HEK293 (cell line): Measurements from ENCODE around the gene HMGXB4.

Experiments used
- BCL11B ChIP-seq: fragments of 450-650 bp; formaldehyde crosslinking; IDR thresholded peaks from 2 replicates; pipeline ENCODE4 v1.5.1; 2016; ENCODE audit warnings: low read depth, missing biosample characterization, missing genetic modification characterization
- EGR2 ChIP-seq: fragments of 450-650 bp; formaldehyde crosslinking; IDR thresholded peaks from 2 replicates; pipeline ENCODE4 v1.5.1; 2016; ENCODE audit warnings: low read depth, missing biosample characterization, missing genetic modification characterization
- GFI1B ChIP-seq: fragments of 450-650 bp; formaldehyde crosslinking; IDR thresholded peaks from 2 replicates; pipeline ENCODE4 v1.5.1; 2016; ENCODE audit warnings: missing biosample characterization, missing genetic modification characterization
- GLIS2 ChIP-seq: fragments of 450-650 bp; formaldehyde crosslinking; IDR thresholded peaks from 2 replicates; pipeline ENCODE4 v1.5.1; 2016; ENCODE audit warnings: missing biosample characterization, missing genetic modification characterization
- IKZF3 ChIP-seq: fragments of 450-650 bp; IDR thresholded peaks from 2 replicates; pipeline ENCODE4 v1.5.0; 2018; ENCODE audit warnings: missing biosample characterization, mild to moderate bottlenecking, missing genetic modification characterization, moderate library complexity
- INSM2 ChIP-seq: fragments of 450-650 bp; formaldehyde crosslinking; IDR thresholded peaks from 2 replicates; pipeline ENCODE4 v1.5.1; 2016; ENCODE audit warnings: missing biosample characterization, missing genetic modification characterization
- KLF10 ChIP-seq: fragments of 450-650 bp; IDR thresholded peaks from 2 replicates; pipeline ENCODE4 v1.5.1; 2018; ENCODE audit warnings: missing biosample characterization, mild to moderate bottlenecking, missing genetic modification characterization
- SETDB1 ChIP-seq: IDR thresholded peaks from one replicate; pipeline ENCODE4 v1.6.1; 2017; ENCODE audit warnings: mild to moderate bottlenecking, low read length, moderate library complexity, mixed read lengths; ENCODE audit not compliant: insufficient read length
- SP7 ChIP-seq: fragments of 450-650 bp; formaldehyde crosslinking; IDR thresholded peaks from 2 replicates; pipeline ENCODE4 v1.5.1; 2016; ENCODE audit warnings: missing biosample characterization, missing genetic modification characterization
- TCF7L2 ChIP-seq: IDR thresholded peaks from 2 replicates; pipeline ENCODE4 v1.6.1; 2011; ENCODE audit warnings: low read depth, mild to moderate bottlenecking, inconsistent platforms, low read length, moderate library complexity, borderline replicate concordance
- TRIM28 ChIP-seq: IDR thresholded peaks from 2 replicates; pipeline ENCODE4 v1.6.1; 2011; ENCODE audit warnings: low read length, control low read depth, borderline replicate concordance
- YY2 ChIP-seq: fragments of 450-650 bp; formaldehyde crosslinking; IDR thresholded peaks from 2 replicates; pipeline ENCODE4 v1.5.1; 2016; ENCODE audit warnings: missing biosample characterization, missing genetic modification characterization
- ZBTB44 ChIP-seq: fragments of 450-650 bp; IDR thresholded peaks from 2 replicates; pipeline ENCODE4 v1.5.1; 2018; ENCODE audit warnings: missing biosample characterization, mild to moderate bottlenecking, missing genetic modification characterization
- ZFHX2 ChIP-seq: fragments of 450-650 bp; formaldehyde crosslinking; conservative IDR thresholded peaks from 2 replicates; pipeline ENCODE4 v1.5.1; 2016; ENCODE audit warnings: missing biosample characterization, missing genetic modification characterization
- ZFP3 ChIP-seq: fragments of 450-650 bp; formaldehyde crosslinking; IDR thresholded peaks from 2 replicates; pipeline ENCODE4 v1.5.1; 2016; ENCODE audit warnings: low read depth, missing biosample characterization, missing genetic modification characterization
- ZIC2 ChIP-seq: fragments of 450-650 bp; formaldehyde crosslinking; IDR thresholded peaks from 2 replicates; pipeline ENCODE4 v1.5.1; 2016; ENCODE audit warnings: missing biosample characterization, missing genetic modification characterization
- ZNF157 ChIP-seq: fragments of 450-650 bp; formaldehyde crosslinking; IDR thresholded peaks from 2 replicates; pipeline ENCODE4 v1.5.1; 2016; ENCODE audit warnings: missing biosample characterization, missing genetic modification characterization
- ZNF174 ChIP-seq: fragments of 450-650 bp; formaldehyde crosslinking; IDR thresholded peaks from 2 replicates; pipeline ENCODE4 v1.5.0; 2017; ENCODE audit warnings: missing biosample characterization, mild to moderate bottlenecking, missing genetic modification characterization
- ZNF2 ChIP-seq: fragments of 450-650 bp; formaldehyde crosslinking; IDR thresholded peaks from 2 replicates; pipeline ENCODE4 v1.5.1; 2016; ENCODE audit warnings: missing biosample characterization, missing genetic modification characterization
- ZNF266 ChIP-seq: fragments of 450-650 bp; formaldehyde crosslinking; IDR thresholded peaks from 2 replicates; pipeline ENCODE4 v1.5.1; 2016; ENCODE audit warnings: missing biosample characterization, missing genetic modification characterization, low read depth
- ZNF350 ChIP-seq: fragments of 450-650 bp; formaldehyde crosslinking; IDR thresholded peaks from 2 replicates; pipeline ENCODE4 v1.5.0; 2017; ENCODE audit warnings: missing biosample characterization, mild to moderate bottlenecking, missing genetic modification characterization
- ZNF404 ChIP-seq: fragments of 450-650 bp; formaldehyde crosslinking; IDR thresholded peaks from 2 replicates; pipeline ENCODE4 v1.5.1; 2017; ENCODE audit warnings: missing biosample characterization, missing genetic modification characterization
- ZNF513 ChIP-seq: fragments of 450-650 bp; IDR thresholded peaks from 2 replicates; pipeline ENCODE4 v1.5.1; 2018; ENCODE audit warnings: missing biosample characterization, missing genetic modification characterization
- ZNF514 ChIP-seq: fragments of 450-650 bp; formaldehyde crosslinking; IDR thresholded peaks from 2 replicates; pipeline ENCODE4 v1.5.1; 2016; ENCODE audit warnings: missing biosample characterization, missing genetic modification characterization
- ZNF585B ChIP-seq: fragments of 450-650 bp; formaldehyde crosslinking; IDR thresholded peaks from 2 replicates; pipeline ENCODE4 v1.5.1; 2016; ENCODE audit warnings: missing biosample characterization, missing genetic modification characterization
- ZNF600 ChIP-seq: fragments of 450-650 bp; formaldehyde crosslinking; IDR thresholded peaks from 2 replicates; pipeline ENCODE4 v1.5.1; 2016; ENCODE audit warnings: missing biosample characterization, missing genetic modification characterization
- ZNF610 ChIP-seq: fragments of 450-650 bp; formaldehyde crosslinking; IDR thresholded peaks from 2 replicates; pipeline ENCODE4 v1.5.1; 2016; ENCODE audit warnings: missing biosample characterization, missing genetic modification characterization, borderline replicate concordance
- ZNF624 ChIP-seq: fragments of 450-650 bp; formaldehyde crosslinking; IDR thresholded peaks from 2 replicates; pipeline ENCODE4 v1.5.1; 2017; ENCODE audit warnings: missing biosample characterization, missing genetic modification characterization
- ZNF629 ChIP-seq: fragments of 450-650 bp; formaldehyde crosslinking; IDR thresholded peaks from 2 replicates; pipeline ENCODE4 v1.5.1; 2017; ENCODE audit warnings: missing biosample characterization, missing genetic modification characterization
- ZNF645 ChIP-seq: fragments of 450-650 bp; formaldehyde crosslinking; IDR thresholded peaks from 2 replicates; pipeline ENCODE4; 2016; ENCODE audit warnings: missing biosample characterization, missing genetic modification characterization
- ZNF654 ChIP-seq: fragments of 450-650 bp; formaldehyde crosslinking; IDR thresholded peaks from 2 replicates; pipeline ENCODE4 v1.5.1; 2016; ENCODE audit warnings: low read depth, missing biosample characterization, missing genetic modification characterization
- ZNF707 ChIP-seq: fragments of 450-650 bp; formaldehyde crosslinking; IDR thresholded peaks from 2 replicates; pipeline ENCODE4 v1.5.1; 2016; ENCODE audit warnings: missing biosample characterization, missing genetic modification characterization
- ZNF843 ChIP-seq: fragments of 450-650 bp; formaldehyde crosslinking; IDR thresholded peaks from 2 replicates; pipeline ENCODE4 v1.5.1; 2016; ENCODE audit warnings: missing biosample characterization, missing genetic modification characterization
- ZSCAN18 ChIP-seq: fragments of 450-650 bp; formaldehyde crosslinking; IDR thresholded peaks from 2 replicates; pipeline ENCODE4 v1.5.1; 2016; ENCODE audit warnings: missing biosample characterization, missing genetic modification characterization

HMGXB4 gene

GRCh38 chr22:35257321-35258190 is at the start of gene HMGXB4 (continued):
- TF ChIP-seq INSM2 = no peak; the same call in 1 of the 2 replicates
- 0 out of 2 replicates have a peak, but pooled peaks have one; percentile 18 for TF ChIP-seq TCF7L2
- no peak for TF ChIP-seq ZNF843 (tag by site-specific recombination)
- peak; percentile 66 for TF ChIP-seq SP7 (tag by site-specific recombination)
- TF ChIP-seq ZNF624 (tag by site-specific recombination) = no peak
- no peak for TF ChIP-seq ZNF514 (tag by site-specific recombination)
- peak; percentile 7; the same call in 1 of the 2 replicates for TF ChIP-seq ZNF513 (tag by site-specific recombination)
- 0 out of 2 replicates have a peak, but pooled peaks have one; percentile 63 for TF ChIP-seq TRIM28
- no peak for TF ChIP-seq ZBTB44 (tag by site-specific recombination)
- TF ChIP-seq IKZF3 (tag by site-specific recombination) = no peak; the same call in 1 of the 2 replicates
- peak; percentile 73; the same call in 1 of the 2 replicates for TF ChIP-seq ZSCAN18 (tag by site-specific recombination)
- TF ChIP-seq ZFP3 (tag by site-specific recombination) = no peak
- peak; percentile 43; the same call in 1 of the 2 replicates for TF ChIP-seq ZNF350 (tag by site-specific recombination)
- no peak for TF ChIP-seq BCL11B
- no peak for TF ChIP-seq EGR2
- no peak for TF ChIP-seq GFI1B (tag by site-specific recombination)
- TF ChIP-seq ZNF174 = 0 out of 2 replicates have a peak, but pooled peaks have one; percentile 53
- no peak for TF ChIP-seq ZNF707 (tag by site-specific recombination)
- peak; percentile 56 for TF ChIP-seq GLIS2 (tag by site-specific recombination)
- TF ChIP-seq ZFHX2 (tag by site-specific recombination) = peak; percentile 64
- TF ChIP-seq YY2 (tag by site-specific recombination) = peak; percentile 94
- no peak for TF ChIP-seq ZNF404 (tag by site-specific recombination)
- TF ChIP-seq KLF10 (tag by site-specific recombination) = no peak; the same call in 1 of the 2 replicates
- no peak for TF ChIP-seq ZNF585B (tag by site-specific recombination)
- TF ChIP-seq ZIC2 (tag by site-specific recombination) = peak; percentile 39
- no peak for TF ChIP-seq ZNF654 (tag by site-specific recombination)
- 0 out of 2 replicates have a peak, but pooled peaks have one; percentile 23 for TF ChIP-seq ZNF2 (tag by site-specific recombination)
- TF ChIP-seq ZNF645 (tag by site-specific recombination) = no peak
- TF ChIP-seq ZNF157 = no peak
- no peak for TF ChIP-seq ZNF266 (tag by site-specific recombination)
- peak; percentile 51 for TF ChIP-seq ZNF629
- 0 out of 2 replicates have a peak, but pooled peaks have one; percentile 19 for TF ChIP-seq ZNF600 (tag by site-specific recombination)
- no peak for TF ChIP-seq SETDB1
- TF ChIP-seq ZNF610 (tag by site-specific recombination) = peak; percentile 70; the same call in 1 of the 2 replicates
